CD4-positive, CD25-positive, alpha-beta regulatory T cell (primary cell): ENCODE results near the gene GRIK5. TPM values are rescaled to one million over a fixed set of nuclear protein-coding genes. Genes with fewer than 3 reads are reported as not detected.
"Not testable (repeated sequence)": the region's sequence is repeated elsewhere in the genome, so short reads cannot be mapped to it uniquely, and the experiment has no call there.

ENCODE experiments used
- ATAC-seq, 2 donors: fragments of 150-1000 bp; cut with Tn5 transposase; one replicate each; pipeline ENCODE4 v1.10.0; 2021; ENCODE audit warnings: low read depth in 2 of 2, moderate number of reproducible peaks in 2 of 2, moderate library complexity in 1 of 2
- DNase-seq, 3 donors: peaks; one replicate each; pipeline versions ENCODE4 v3.0.0 to v3.0.0-alpha.2; 2012 to 2022; ENCODE audit warnings: mixed read lengths in 1 of 3
- H3K27ac ChIP-seq: one replicate; pipeline ENCODE4 v1.7.0; 2013; ENCODE audit warnings: mild to moderate bottlenecking, low read length; ENCODE audit not compliant: insufficient read depth, poor library complexity, severe bottlenecking
- H3K27me3 ChIP-seq: one replicate; pipeline ENCODE4 v1.7.0; 2013; ENCODE audit warnings: low read length; ENCODE audit not compliant: control insufficient read depth, insufficient read depth
- H3K36me3 ChIP-seq: one replicate; pipeline ENCODE4 v1.7.0; 2013; ENCODE audit warnings: mild to moderate bottlenecking, low read length, moderate library complexity; ENCODE audit not compliant: control insufficient read depth, insufficient read depth
- H3K4me1 ChIP-seq: 2 replicates; pipeline ENCODE4 v1.7.0; 2013; ENCODE audit warnings: mild to moderate bottlenecking, low read length; ENCODE audit not compliant: insufficient read depth, control insufficient read depth, poor library complexity, severe bottlenecking
- H3K4me3 ChIP-seq: one replicate; pipeline ENCODE4 v1.7.0; 2013; ENCODE audit warnings: low read depth, mild to moderate bottlenecking, low read length, moderate library complexity
- H3K9me3 ChIP-seq, 2 experiments: 1 replicate in 1 of 2; 2 replicates in 1 of 2; pipeline ENCODE4 v1.7.0; 2013; ENCODE audit warnings: low read length in 2 of 2, mild to moderate bottlenecking in 1 of 2, moderate library complexity in 1 of 2; ENCODE audit not compliant: control insufficient read depth in 2 of 2
- H3K27ac Mint-ChIP-seq, 3 donors: one replicate each; pipeline ENCODE4 v1.8.0; 2020 to 2022; ENCODE audit warnings: mild to moderate bottlenecking in 3 of 3, mixed read lengths in 3 of 3, moderate library complexity in 2 of 3
- H3K27me3 Mint-ChIP-seq: one replicate; pipeline ENCODE4 v1.8.0; 2022; ENCODE audit warnings: mild to moderate bottlenecking, mixed read lengths
- H3K36me3 Mint-ChIP-seq: one replicate; pipeline ENCODE4 v1.8.0; 2020; ENCODE audit warnings: mixed read lengths
- H3K4me1 Mint-ChIP-seq, 4 donors: one replicate each; pipeline ENCODE4 v1.8.0; 2020 to 2022; ENCODE audit warnings: mixed read lengths in 4 of 4, mild to moderate bottlenecking in 1 of 4
- H3K4me3 Mint-ChIP-seq, 4 donors: one replicate each; pipeline ENCODE4 v1.8.0; 2020 to 2022; ENCODE audit warnings: mild to moderate bottlenecking in 4 of 4, mixed read lengths in 4 of 4, moderate library complexity in 3 of 4
- H3K9me3 Mint-ChIP-seq, 7 donors: one replicate each; pipeline ENCODE4 v1.8.0; 2020 to 2022; ENCODE audit warnings: mixed read lengths in 7 of 7, mild to moderate bottlenecking in 3 of 7, moderate library complexity in 2 of 7
- polyA plus RNA-seq, 4 donors: library from polyadenylated mRNA; unstranded; fragments of 300-500 nt; fragmentation: Illumina TruSeq; gene quantifications; one replicate each; pipeline ENCODE4 v1.2.3, GENCODE V29; 2021
- total RNA-seq: library from RNA; stranded (reverse); gene quantifications from one replicate; pipeline ENCODE4 v1.2.3, GENCODE V29; 2022

GRIK5 gene
- total and polyA plus RNA-seq, 5 donors from 2014 or later, result 0.06 to 0.52 TPM; not detected in 3

GRCh38 chr19:42024622-42025111 lies 45.3 kb downstream of the GRIK5 start:
- H3K27me3 ChIP-seq, result no peaks in the 10 kb centered on the region
- Mint-ChIP-seq H3K27me3 (peaks cover 9% of the 10 kb centered on the region), H3K9me3 (no peaks in the 10 kb centered on the region), H3K27ac (peak overlapping the region in 1 of 3 donors; percentile 46), H3K36me3 (no peaks in the 10 kb centered on the region), H3K4me1 (no peaks in the 10 kb centered on the region), H3K4me3 (no peak overlapping the region)
- ATAC-seq (no peak), DNase-seq (no peak)
- no peaks in the 10 kb centered on the region for H3K4me1 ChIP-seq
- H3K4me3 ChIP-seq, result no peak overlapping the region
- H3K27ac ChIP-seq, result no peak overlapping the region
- no peaks in the 10 kb centered on the region for H3K36me3 ChIP-seq
- H3K9me3 ChIP-seq, result no peaks in the 10 kb centered on the region

GRCh38 chr19:42023943-42024260 lies 46.1 kb downstream of the GRIK5 start:
- H3K27ac Mint-ChIP-seq, result peak overlapping the region in 1 of 3 donors; percentile 48
- Histone ChIP-seq H3K9me3 (no peaks in the 10 kb centered on the region), H3K27ac (no peak overlapping the region), H3K36me3 (no peaks in the 10 kb centered on the region), H3K4me1 (no peaks in the 10 kb centered on the region), H3K27me3 (no peaks in the 10 kb centered on the region), H3K4me3 (no peak overlapping the region)
- ATAC-seq (no peak), DNase-seq (no peak)
- H3K36me3 Mint-ChIP-seq, result no peaks in the 10 kb centered on the region
- no peaks in the 10 kb centered on the region for H3K9me3 Mint-ChIP-seq
- H3K4me1 Mint-ChIP-seq, result no peaks in the 10 kb centered on the region
- peaks cover 7% of the 10 kb centered on the region for H3K27me3 Mint-ChIP-seq
- no peak overlapping the region for H3K4me3 Mint-ChIP-seq

- peak overlapping the region in 1 of 3 donors; percentile 48 for H3K27ac Mint-ChIP-seq
- no peaks in the 10 kb centered on the region for H3K36me3 Mint-ChIP-seq
- H3K4me1 ChIP-seq, result no peaks in the 10 kb centered on the region
- H3K36me3 ChIP-seq, result no peaks in the 10 kb centered on the region
- DNase-seq (peak in 1 of 3 donors; percentile 16), ATAC-seq (no peak)
- H3K27ac ChIP-seq, result no peak overlapping the region
- H3K9me3 ChIP-seq, result no peaks in the 10 kb centered on the region
- H3K4me3 ChIP-seq, result no peak overlapping the region
- no peaks in the 10 kb centered on the region for H3K27me3 ChIP-seq
- H3K4me1 Mint-ChIP-seq, result no peaks in the 10 kb centered on the region
- H3K27me3 Mint-ChIP-seq, result peaks cover 7% of the 10 kb centered on the region
- H3K4me3 Mint-ChIP-seq, result no peak overlapping the region
- H3K9me3 Mint-ChIP-seq, result no peaks in the 10 kb centered on the region
Measured at GRCh38 chr19:42023121-42023942, 46.7 kb downstream of the GRIK5 start.

DNA sequence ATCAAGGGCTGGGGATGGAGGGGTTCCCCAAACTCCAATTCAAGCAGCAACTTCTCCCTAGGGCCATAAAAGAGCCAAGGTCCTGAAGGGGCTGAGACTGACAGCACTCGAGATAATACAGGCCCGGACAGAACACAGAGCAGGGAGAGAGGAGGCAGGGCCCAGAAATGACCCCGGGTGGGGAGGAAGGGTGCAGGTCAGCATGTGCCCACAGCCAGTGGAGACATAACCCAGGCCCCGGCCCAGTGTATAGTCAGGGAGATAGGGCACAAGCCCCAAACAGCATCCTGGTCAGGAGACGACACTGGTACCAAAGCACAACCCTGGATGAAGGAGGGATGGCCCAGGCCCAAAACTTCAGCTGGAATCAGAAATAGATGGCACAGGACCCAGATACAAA lies 47.4 kb downstream of the GRIK5 start:
- Mint-ChIP-seq H3K4me1 (no peaks in the 10 kb centered on the region), H3K36me3 (no peaks in the 10 kb centered on the region), H3K27ac (no peak overlapping the region), H3K27me3 (peaks cover 7% of the 10 kb centered on the region), H3K4me3 (no peak overlapping the region), H3K9me3 (no peaks in the 10 kb centered on the region)
- Histone ChIP-seq H3K27ac (no peak overlapping the region), H3K4me3 (no peak overlapping the region), H3K9me3 (no peaks in the 10 kb centered on the region), H3K4me1 (no peaks in the 10 kb centered on the region), H3K27me3 (no peaks in the 10 kb centered on the region), H3K36me3 (no peaks in the 10 kb centered on the region)
- ATAC-seq (no peak), DNase-seq (no peak)

DNA sequence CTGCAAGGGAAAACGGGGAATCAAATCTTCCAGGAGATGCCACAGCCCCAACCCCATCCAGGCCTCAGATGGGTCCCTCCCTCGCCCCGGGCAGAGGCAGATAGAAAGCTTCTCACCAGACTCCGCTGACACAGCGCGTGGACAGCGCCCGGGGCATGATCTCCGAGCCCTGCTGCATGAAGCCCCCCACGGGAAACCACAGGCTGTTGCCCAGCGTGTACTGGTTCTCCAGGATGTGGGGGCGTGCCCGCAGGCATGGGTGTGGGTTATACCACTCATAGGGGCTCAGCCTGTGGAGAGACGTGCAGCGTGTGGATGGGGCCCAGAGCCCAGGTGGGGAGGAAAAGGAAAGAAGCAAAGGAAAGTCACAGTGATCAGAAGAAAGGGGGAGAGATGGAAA lies 48.8 kb downstream of the GRIK5 start:
- Histone ChIP-seq H3K27me3 (no peaks in the 10 kb centered on the region), H3K4me1 (no peaks in the 10 kb centered on the region), H3K27ac (no peak overlapping the region), H3K36me3 (no peaks in the 10 kb centered on the region), H3K4me3 (no peak overlapping the region), H3K9me3 (no peaks in the 10 kb centered on the region)
- Mint-ChIP-seq H3K27me3 (no peaks in the 10 kb centered on the region), H3K4me3 (no peak overlapping the region), H3K9me3 (no peaks in the 10 kb centered on the region), H3K27ac (no peak overlapping the region), H3K36me3 (no peaks in the 10 kb centered on the region), H3K4me1 (no peaks in the 10 kb centered on the region)
- DNase-seq, result no peak
- no peak for ATAC-seq

DNA sequence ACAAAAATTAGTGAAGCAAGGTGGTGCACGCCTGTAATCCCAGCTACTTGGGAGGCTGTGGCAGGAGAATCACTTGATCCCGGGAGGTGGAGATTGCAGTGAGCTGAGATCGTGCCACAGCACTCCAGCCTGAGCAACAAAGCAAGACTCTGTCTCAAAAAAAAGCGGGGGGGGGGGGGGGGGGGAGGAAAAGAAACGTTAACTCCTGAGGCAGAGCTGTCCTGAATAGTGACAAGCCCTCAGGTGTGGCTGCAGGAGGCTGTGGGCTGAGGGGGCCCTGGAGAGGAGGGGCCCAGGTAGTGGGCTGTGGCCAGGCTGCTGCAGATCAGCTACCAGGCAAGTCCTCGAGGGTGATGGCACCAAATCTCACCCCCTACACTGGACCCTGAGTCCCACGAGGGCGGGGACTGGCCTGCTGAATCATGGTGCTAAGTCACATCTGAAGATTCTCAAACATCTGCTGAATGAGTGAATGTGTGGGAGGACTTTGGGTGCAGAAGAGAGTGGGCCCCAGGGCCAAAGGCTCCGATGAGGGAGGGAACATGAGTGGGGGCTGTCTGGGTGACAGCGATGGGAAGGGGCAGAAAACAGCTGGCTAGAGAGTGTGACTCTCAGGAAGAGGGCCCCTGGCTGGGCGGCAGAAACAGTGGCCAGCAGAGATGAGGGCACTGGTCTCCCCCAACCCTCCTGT lies 51.4 kb downstream of the GRIK5 start:
- no peaks in the 10 kb centered on the region for H3K4me1 Mint-ChIP-seq
- H3K9me3 ChIP-seq, result no peaks in the 10 kb centered on the region
- H3K36me3 ChIP-seq, result no peaks in the 10 kb centered on the region
- no peaks in the 10 kb centered on the region for H3K27me3 ChIP-seq
- H3K9me3 Mint-ChIP-seq, result no peaks in the 10 kb centered on the region
- H3K27me3 Mint-ChIP-seq, result peaks cover 4% of the 10 kb centered on the region
- H3K36me3 Mint-ChIP-seq, result no peaks in the 10 kb centered on the region
- H3K27ac Mint-ChIP-seq, result no peak overlapping the region
- H3K27ac ChIP-seq, result no peak overlapping the region
- no peaks in the 10 kb centered on the region for H3K4me1 ChIP-seq
- no peak overlapping the region for H3K4me3 ChIP-seq
- no peak overlapping the region for H3K4me3 Mint-ChIP-seq
- DNase-seq (no peak), ATAC-seq (no peak)

GRCh38 chr19:42017040-42017439 lies 53.0 kb downstream of the GRIK5 start:
- ATAC-seq (no peak), DNase-seq (no peak)
- Mint-ChIP-seq H3K36me3 (no peaks in the 10 kb centered on the region), H3K9me3 (no peaks in the 10 kb centered on the region), H3K4me1 (no peaks in the 10 kb centered on the region), H3K4me3 (no peak overlapping the region), H3K27me3 (peaks cover 4% of the 10 kb centered on the region), H3K27ac (no peak overlapping the region)
- Histone ChIP-seq H3K4me3 (no peak overlapping the region), H3K36me3 (no peaks in the 10 kb centered on the region), H3K27ac (no peak overlapping the region), H3K27me3 (no peaks in the 10 kb centered on the region), H3K4me1 (no peaks in the 10 kb centered on the region), H3K9me3 (no peaks in the 10 kb centered on the region)

- not testable (repeated sequence) for ATAC-seq, H3K4me3 ChIP-seq, H3K9me3 Mint-ChIP-seq
Measured at GRCh38 chr19:42012747-42013146, 57.3 kb downstream of the GRIK5 start.

More at GRCh38 chr19:42012747-42013146, 57.3 kb downstream of the GRIK5 start:
- H3K4me1 Mint-ChIP-seq, H3K36me3 Mint-ChIP-seq, H3K4me1 ChIP-seq, H3K9me3 ChIP-seq, DNase-seq, H3K36me3 ChIP-seq, H3K4me3 Mint-ChIP-seq, H3K27ac Mint-ChIP-seq, H3K27ac ChIP-seq, H3K27me3 ChIP-seq: not testable (repeated sequence)
- peaks cover 13% of the 10 kb centered on the region for H3K27me3 Mint-ChIP-seq
